K562 (cell line): Measurements from ENCODE around the gene DAZAP1. TPM values are rescaled to one million over a fixed set of nuclear protein-coding genes. Genes with fewer than 3 reads are reported as not detected.
A peak's percentile ranks its signal among the peaks of the same experiment; 100 is the strongest.

Experiments used
- BRCA1 ChIP-seq, 2 experiments: fragments of 450-650 bp in 1 of 2; sonication (generic) in 1 of 2; formaldehyde crosslinking in 1 of 2; IDR thresholded peaks; 2 replicates each; pipeline versions ENCODE4 v1.5.0 to v1.6.1; 2017 to 2020; ENCODE audit warnings: mild to moderate bottlenecking in 1 of 2, missing genetic modification reagents in 1 of 2
- DIDO1 ChIP-seq: fragments of 450-650 bp; IDR thresholded peaks from 2 replicates; pipeline ENCODE4 v1.6.1; 2016; ENCODE audit warnings: low read depth, missing biosample characterization, missing genetic modification characterization
- HIVEP1 ChIP-seq: fragments of 250-450 bp; sonication (Bioruptor Pico); IDR thresholded peaks from 2 replicates; pipeline ENCODE4 v1.4.0; 2020; ENCODE audit warnings: mild to moderate bottlenecking
- MAZ ChIP-seq, 2 experiments: fragments of 450-650 bp in 1 of 2; sonication (generic) in 1 of 2; formaldehyde crosslinking; IDR thresholded peaks in 1 of 2; conservative IDR thresholded peaks in 1 of 2; 2 replicates each; pipeline versions ENCODE4 v1.4.0 to v1.5.0; 2020; ENCODE audit warnings: mild to moderate bottlenecking in 1 of 2, missing genetic modification reagents in 1 of 2
- MYC ChIP-seq, 2 experiments: fragments of 250-450 bp in 1 of 2; sonication (Bioruptor Pico) in 1 of 2; IDR thresholded peaks; 2 replicates each; pipeline versions ENCODE4 v1.5.1 to v1.6.1; 2012 to 2021; ENCODE audit warnings: low read depth in 2 of 2, borderline replicate concordance in 1 of 2, improper control_type of control experiment in 1 of 2, low read length in 1 of 2, mild to moderate bottlenecking in 1 of 2, moderate library complexity in 1 of 2
- NCOA6 ChIP-seq: fragments of 450-650 bp; IDR thresholded peaks from 2 replicates; pipeline ENCODE4 v1.6.1; 2017; ENCODE audit warnings: mild to moderate bottlenecking
- NFIC ChIP-seq: fragments of 450-650 bp; IDR thresholded peaks from 2 replicates; pipeline ENCODE4 v1.6.1; 2017; ENCODE audit warnings: mild to moderate bottlenecking, inconsistent platforms
- SMAD1 ChIP-seq: fragments of 150-350 bp; IDR thresholded peaks from 2 replicates; pipeline ENCODE4 v1.6.1; 2014; ENCODE audit warnings: low read length, low read depth; ENCODE audit not compliant: partially characterized antibody
- SRSF3 ChIP-seq: fragments of 200-400 bp; formaldehyde crosslinking; IDR thresholded peaks from 2 replicates; pipeline ENCODE4 v1.6.1; 2016; ENCODE audit warnings: mild to moderate bottlenecking, low read length, moderate library complexity; ENCODE audit not compliant: insufficient read depth
- TEAD4 ChIP-seq, 2 experiments: sonication (generic) in 1 of 2; formaldehyde crosslinking in 1 of 2; IDR thresholded peaks; 2 replicates each; pipeline versions ENCODE4 v1.6.1 to v1.8.0; 2012 to 2022; ENCODE audit warnings: borderline replicate concordance in 1 of 2, inconsistent platforms in 1 of 2, low read length in 1 of 2, mild to moderate bottlenecking in 1 of 2, missing genetic modification reagents in 1 of 2
- TGIF2 ChIP-seq: sonication (generic); formaldehyde crosslinking; IDR thresholded peaks from 2 replicates; pipeline ENCODE4 v1.8.1; 2022; ENCODE audit warnings: mild to moderate bottlenecking, missing genetic modification reagents, moderate library complexity
- ZNF274 ChIP-seq: IDR thresholded peaks from 2 replicates; pipeline ENCODE4 v1.6.1; 2011; ENCODE audit warnings: low read depth, mild to moderate bottlenecking, low read length, moderate library complexity, borderline replicate concordance
- ZNF282 ChIP-seq: sonication (generic); formaldehyde crosslinking; IDR thresholded peaks from 2 replicates; pipeline ENCODE4 v1.8.1; 2023; ENCODE audit warnings: missing genetic modification reagents
- ZNF668 ChIP-seq: fragments of 250-450 bp; sonication (Bioruptor Pico); IDR thresholded peaks from 2 replicates; pipeline ENCODE4 v1.8.0; 2022; ENCODE audit warnings: mild to moderate bottlenecking, inconsistent platforms
- ZNF79 ChIP-seq: fragments of 250-450 bp; sonication (Bioruptor Pico); IDR thresholded peaks from 2 replicates; pipeline ENCODE4 v1.4.0; 2020; ENCODE audit warnings: low read depth, mild to moderate bottlenecking, moderate library complexity
- polyA plus RNA-seq, 8 experiments: library from polyadenylated mRNA; depleted of rRNA in 4 of 8; stranded (reverse) in 5 of 8; unstranded in 3 of 8; fragments of >200 nt; fragmentation: Nextera tagmentation in 2 of 8; fragmentation: Illumina TruSeq in 1 of 8; extraction: Ambion mirVana in 2 of 8; extraction: Trizol in 1 of 8; gene quantifications; 2 replicates each; pipeline versions ENCODE4 v1.2.1 to v1.2.3, GENCODE V29; 2011 to 2014; ENCODE audit warnings: inconsistent platforms in 1 of 8, missing spikeins in 1 of 8
- total RNA-seq, 7 experiments: library from RNA; depleted of rRNA in 6 of 7; stranded (reverse); fragments of >200 nt in 6 of 7; fragmentation: Illumina TruSeq in 2 of 7; extraction: Trizol in 2 of 7; gene quantifications; 2 replicates each; pipeline versions ENCODE4 v1.2.1 to v1.2.3, GENCODE V29; 2011 to 2021; ENCODE audit warnings: low replicate concordance in 1 of 7
- TF ChIP-seq, protein P1 (sequence below): sonication (generic); formaldehyde crosslinking; IDR thresholded peaks from 2 replicates; pipeline ENCODE4 v1.8.1; 2023; ENCODE audit warnings: mild to moderate bottlenecking, missing genetic modification reagents, moderate library complexity
- TF ChIP-seq, protein P2 (sequence below): fragments of 450-650 bp; formaldehyde crosslinking; conservative IDR thresholded peaks from 2 replicates; pipeline ENCODE4 v1.4.0; 2022; ENCODE audit warnings: mild to moderate bottlenecking, missing genetic modification characterization
- TF ChIP-seq, protein P3 (sequence below): conservative IDR thresholded peaks from 2 replicates; pipeline ENCODE4 v1.6.1; 2011; ENCODE audit warnings: low read depth, mild to moderate bottlenecking, low read length; ENCODE audit not compliant: control insufficient read depth
- TF ChIP-seq, protein P4 (sequence below): IDR thresholded peaks from 2 replicates; pipeline ENCODE4 v1.6.1; 2012; ENCODE audit warnings: low read depth, low read length, improper control_type of control experiment, borderline replicate concordance

Gene DAZAP1
- total and polyA plus RNA-seq, 9 of the 15 experiments (the other 6 are each of a cell fraction or from before 2014, with no cell fraction given) = 10.8 to 289 (median 142) TPM

DNA sequence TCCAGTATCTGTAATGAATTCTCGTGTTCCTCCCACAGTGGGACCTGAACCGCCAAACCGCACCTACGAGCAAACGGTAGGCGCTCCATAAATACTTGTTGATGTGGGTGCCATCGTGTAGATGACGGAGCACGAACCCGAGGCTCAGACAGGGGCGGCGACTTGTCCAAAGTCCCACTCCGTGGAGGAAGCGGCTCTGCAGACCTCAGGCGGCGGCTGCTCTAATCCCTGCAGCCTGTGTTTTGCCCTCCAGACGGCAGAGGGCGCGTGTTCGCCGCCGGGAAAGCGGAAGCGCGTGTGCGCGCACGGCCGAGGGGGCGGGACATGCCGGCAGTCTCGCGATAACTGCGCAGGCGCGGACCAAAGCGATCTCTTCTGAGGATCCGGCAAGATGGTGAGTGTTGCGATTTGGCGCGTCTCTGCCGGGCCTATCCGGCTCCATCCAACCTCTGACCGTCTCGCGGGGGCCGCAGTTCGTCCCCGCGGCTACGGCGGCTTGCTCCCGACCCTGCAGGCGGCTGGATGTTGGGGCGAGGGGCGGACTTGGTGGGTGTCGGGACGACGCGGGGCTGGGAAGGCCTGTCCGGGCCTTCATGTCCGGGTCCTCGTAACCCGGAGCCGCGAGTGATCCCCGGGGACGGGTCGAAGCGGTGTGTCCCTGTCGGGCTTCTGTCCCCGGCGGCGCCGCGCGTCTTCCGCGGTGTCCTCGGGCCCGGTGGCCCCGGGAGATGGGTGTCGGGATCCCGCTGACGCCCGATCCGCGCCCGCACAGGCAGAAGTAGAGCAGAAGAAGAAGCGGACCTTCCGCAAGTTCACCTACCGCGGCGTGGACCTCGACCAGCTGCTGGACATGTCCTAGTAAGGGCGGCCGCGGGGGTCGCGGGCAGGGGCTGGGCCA is 30.9 kb downstream of the DAZAP1 start, which contains the start of gene RPS15 (continued):
- TF ChIP-seq ZNF668 (CRISPR knock-in tag) (no peak), ZNF282 (CRISPR knock-in tag) (peak; percentile 10; the same call in 1 of the 2 replicates), MYC (IDR thresholded peaks at IDR 0.05; ENCODE audit: low read depth, low read length) (peak; percentile 95), MYC (CRISPR knock-in tag; IDR thresholded peaks at IDR 0.05; ENCODE audit: borderline replicate concordance, low read depth) (peak; percentile 97; the same call in 1 of the 2 replicates), SRSF3 (no peak), SMAD1 (peak; percentile 86), ZNF274 (no peak), HIVEP1 (CRISPR knock-in tag) (no peak), NFIC (peak; percentile 69), DIDO1 (tag) (0 out of 2 replicates have a peak, but pooled peaks have one; percentile 35), TGIF2 (CRISPR knock-in tag) (peak; percentile 52; the same call in 1 of the 2 replicates), NCOA6 (no peak), ZNF79 (CRISPR knock-in tag) (no peak), TEAD4 (IDR thresholded peaks at IDR 0.05; ENCODE audit: low read length) (peak; percentile 7; the same call in 1 of the 2 replicates), TEAD4 (CRISPR knock-in tag; IDR thresholded peaks at IDR 0.05; ENCODE audit: borderline replicate concordance) (no peak), BRCA1 (IDR thresholded peaks at IDR 0.05) (no peak), BRCA1 (CRISPR knock-in tag; IDR thresholded peaks at IDR 0.05) (0 out of 2 replicates have a peak, but pooled peaks have one; percentile 74), MAZ (CRISPR knock-in tag; conservative IDR thresholded peaks at IDR 0.05 in 1 of 2, IDR thresholded peaks at IDR 0.05 in 1 of 2) (peak; percentile 85 to 92; a peak in 3 of 4 replicates)
- TF ChIP-seq, protein P1, sequence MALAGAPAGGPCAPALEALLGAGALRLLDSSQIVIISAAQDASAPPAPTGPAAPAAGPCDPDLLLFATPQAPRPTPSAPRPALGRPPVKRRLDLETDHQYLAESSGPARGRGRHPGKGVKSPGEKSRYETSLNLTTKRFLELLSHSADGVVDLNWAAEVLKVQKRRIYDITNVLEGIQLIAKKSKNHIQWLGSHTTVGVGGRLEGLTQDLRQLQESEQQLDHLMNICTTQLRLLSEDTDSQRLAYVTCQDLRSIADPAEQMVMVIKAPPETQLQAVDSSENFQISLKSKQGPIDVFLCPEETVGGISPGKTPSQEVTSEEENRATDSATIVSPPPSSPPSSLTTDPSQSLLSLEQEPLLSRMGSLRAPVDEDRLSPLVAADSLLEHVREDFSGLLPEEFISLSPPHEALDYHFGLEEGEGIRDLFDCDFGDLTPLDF (CRISPR knock-in tag) = peak; percentile 85; the same call in 1 of the 2 replicates
- TF ChIP-seq, protein P2, sequence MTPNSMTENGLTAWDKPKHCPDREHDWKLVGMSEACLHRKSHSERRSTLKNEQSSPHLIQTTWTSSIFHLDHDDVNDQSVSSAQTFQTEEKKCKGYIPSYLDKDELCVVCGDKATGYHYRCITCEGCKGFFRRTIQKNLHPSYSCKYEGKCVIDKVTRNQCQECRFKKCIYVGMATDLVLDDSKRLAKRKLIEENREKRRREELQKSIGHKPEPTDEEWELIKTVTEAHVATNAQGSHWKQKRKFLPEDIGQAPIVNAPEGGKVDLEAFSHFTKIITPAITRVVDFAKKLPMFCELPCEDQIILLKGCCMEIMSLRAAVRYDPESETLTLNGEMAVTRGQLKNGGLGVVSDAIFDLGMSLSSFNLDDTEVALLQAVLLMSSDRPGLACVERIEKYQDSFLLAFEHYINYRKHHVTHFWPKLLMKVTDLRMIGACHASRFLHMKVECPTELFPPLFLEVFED (CRISPR knock-in tag) = no peak
- TF ChIP-seq, protein P3, sequence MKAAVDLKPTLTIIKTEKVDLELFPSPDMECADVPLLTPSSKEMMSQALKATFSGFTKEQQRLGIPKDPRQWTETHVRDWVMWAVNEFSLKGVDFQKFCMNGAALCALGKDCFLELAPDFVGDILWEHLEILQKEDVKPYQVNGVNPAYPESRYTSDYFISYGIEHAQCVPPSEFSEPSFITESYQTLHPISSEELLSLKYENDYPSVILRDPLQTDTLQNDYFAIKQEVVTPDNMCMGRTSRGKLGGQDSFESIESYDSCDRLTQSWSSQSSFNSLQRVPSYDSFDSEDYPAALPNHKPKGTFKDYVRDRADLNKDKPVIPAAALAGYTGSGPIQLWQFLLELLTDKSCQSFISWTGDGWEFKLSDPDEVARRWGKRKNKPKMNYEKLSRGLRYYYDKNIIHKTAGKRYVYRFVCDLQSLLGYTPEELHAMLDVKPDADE = peak; percentile 77
- TF ChIP-seq, protein P4, sequence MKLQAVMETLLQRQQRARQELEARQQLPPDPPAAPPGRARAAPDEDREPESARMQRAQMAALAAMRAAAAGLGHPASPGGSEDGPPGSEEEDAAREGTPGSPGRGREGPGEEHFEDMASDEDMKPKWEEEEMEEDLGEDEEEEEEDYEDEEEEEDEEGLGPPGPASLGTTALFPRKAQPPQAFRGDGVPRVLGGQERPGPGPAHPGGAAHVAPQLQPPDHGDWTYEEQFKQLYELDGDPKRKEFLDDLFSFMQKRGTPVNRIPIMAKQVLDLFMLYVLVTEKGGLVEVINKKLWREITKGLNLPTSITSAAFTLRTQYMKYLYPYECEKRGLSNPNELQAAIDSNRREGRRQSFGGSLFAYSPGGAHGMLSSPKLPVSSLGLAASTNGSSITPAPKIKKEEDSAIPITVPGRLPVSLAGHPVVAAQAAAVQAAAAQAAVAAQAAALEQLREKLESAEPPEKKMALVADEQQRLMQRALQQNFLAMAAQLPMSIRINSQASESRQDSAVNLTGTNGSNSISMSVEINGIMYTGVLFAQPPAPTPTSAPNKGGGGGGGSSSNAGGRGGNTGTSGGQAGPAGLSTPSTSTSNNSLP = no peak
